D721Med (cell line): ENCODE measurements around the gene KLC4.
"Not testable (repeated sequence)": the region's sequence is repeated elsewhere in the genome, so short reads cannot be mapped to it uniquely, and the experiment has no call there.

ENCODE experiments used
- DNase-seq: peaks from one replicate; pipeline ENCODE4 v3.0.0; 2011; ENCODE audit warnings: low spot score; ENCODE audit not compliant: insufficient read length
- FAIRE-seq: peaks from 2 replicates; lab custom pipeline; 2011; peaks lifted over from hg19 to GRCh38; lab: Jason Lieb, UNC
- TF ChIP-seq, protein P1 (sequence below): IDR thresholded peaks from 2 replicates; pipeline ENCODE4 v1.5.1; 2012; ENCODE audit warnings: mild to moderate bottlenecking, control low read depth; ENCODE audit not compliant: insufficient read depth; ENCODE audit errors: missing control alignments

The KLC4 gene

DNA sequence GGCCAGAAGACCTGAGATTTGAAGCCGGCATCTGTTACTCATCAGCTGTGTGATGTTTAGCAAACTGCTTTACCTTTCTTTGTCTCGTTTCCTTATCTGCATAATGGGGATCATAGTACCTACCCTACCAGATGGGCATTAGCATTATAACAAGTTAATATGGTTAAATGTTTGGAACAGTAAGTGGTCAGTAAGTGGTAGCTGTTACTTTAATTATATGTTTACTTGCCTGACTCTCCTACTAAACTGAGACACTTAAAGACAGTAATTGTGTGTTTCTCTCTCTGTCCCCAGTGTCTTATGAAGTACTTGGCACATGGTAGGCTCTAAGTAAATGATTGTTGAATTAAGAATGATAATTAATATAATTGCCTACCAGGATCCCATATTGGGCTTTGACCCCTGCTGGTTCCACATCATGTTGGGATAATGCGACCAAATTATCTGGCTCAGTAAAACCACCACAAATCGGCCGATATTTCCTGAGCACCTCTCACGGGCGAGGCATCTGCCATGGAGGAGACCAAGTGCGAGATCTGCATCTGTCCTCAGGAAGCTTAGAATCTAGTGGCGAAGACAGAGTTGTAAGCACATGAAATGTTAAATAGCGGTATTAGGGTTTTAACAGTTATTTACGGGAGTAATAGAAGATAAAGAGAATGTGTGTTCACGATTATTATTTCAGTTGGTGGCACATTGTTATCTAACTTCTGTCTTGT, 48.1 kb downstream of the KLC4 start:
- FAIRE-seq (no peak), DNase-seq (no peak)
- TF ChIP-seq, protein P1, sequence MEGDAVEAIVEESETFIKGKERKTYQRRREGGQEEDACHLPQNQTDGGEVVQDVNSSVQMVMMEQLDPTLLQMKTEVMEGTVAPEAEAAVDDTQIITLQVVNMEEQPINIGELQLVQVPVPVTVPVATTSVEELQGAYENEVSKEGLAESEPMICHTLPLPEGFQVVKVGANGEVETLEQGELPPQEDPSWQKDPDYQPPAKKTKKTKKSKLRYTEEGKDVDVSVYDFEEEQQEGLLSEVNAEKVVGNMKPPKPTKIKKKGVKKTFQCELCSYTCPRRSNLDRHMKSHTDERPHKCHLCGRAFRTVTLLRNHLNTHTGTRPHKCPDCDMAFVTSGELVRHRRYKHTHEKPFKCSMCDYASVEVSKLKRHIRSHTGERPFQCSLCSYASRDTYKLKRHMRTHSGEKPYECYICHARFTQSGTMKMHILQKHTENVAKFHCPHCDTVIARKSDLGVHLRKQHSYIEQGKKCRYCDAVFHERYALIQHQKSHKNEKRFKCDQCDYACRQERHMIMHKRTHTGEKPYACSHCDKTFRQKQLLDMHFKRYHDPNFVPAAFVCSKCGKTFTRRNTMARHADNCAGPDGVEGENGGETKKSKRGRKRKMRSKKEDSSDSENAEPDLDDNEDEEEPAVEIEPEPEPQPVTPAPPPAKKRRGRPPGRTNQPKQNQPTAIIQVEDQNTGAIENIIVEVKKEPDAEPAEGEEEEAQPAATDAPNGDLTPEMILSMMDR: no peak

- DNase-seq (no peak), FAIRE-seq (no peak)
- TF ChIP-seq, protein P1: no peak
These were observed 54.2 kb downstream of the KLC4 start for GRCh38 chr6:43113431-43114260.

- TF ChIP-seq, protein P1: no peak
- FAIRE-seq: no peak
- DNase-seq: no peak
These were observed 55.9 kb downstream of the KLC4 start for GRCh38 chr6:43115365-43115764.

- not testable (repeated sequence) for FAIRE-seq, DNase-seq
These were observed 58.0 kb downstream of the KLC4 start for GRCh38 chr6:43117466-43117865.

- TF ChIP-seq, protein P1: no peak
- DNase-seq (no peak), FAIRE-seq (no peak)
These were observed 60.1 kb downstream of the KLC4 start for GRCh38 chr6:43119482-43119881.

DNA sequence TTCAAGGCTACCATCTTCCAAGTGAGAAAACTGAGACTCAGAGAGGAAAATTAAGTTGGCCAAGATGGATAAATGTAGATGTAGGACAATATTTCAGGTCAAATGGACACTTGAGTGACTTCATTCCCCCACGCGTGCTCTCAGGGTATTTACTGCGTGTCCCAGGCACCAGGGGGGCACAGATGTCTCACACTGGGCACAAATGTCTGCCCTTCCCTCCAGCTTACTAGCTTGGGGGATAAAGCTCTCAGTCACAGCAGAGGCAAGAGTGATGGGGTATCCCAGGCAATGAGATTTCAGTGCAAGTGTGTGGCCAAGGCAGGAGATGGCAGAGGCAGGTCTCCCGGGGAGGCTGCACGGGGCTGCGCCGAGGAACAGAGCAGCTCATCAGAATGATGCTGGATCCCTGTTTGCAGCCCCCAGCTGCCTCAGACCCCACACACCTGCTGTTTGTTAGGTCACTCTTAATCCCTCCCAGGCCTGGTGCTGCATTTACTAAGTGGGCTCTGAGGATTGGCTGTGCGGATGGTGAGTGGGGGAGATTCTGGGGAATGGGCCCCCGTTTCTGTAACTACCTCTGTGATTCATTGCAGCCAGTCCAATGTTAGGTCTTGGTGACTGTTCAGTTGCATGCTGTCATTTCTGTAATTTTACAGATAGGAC, 60.8 kb downstream of the KLC4 start:
- no peak for FAIRE-seq
- TF ChIP-seq, protein P1: no peak
- DNase-seq: no peak
